HEK293 (cell line): ENCODE data around the gene IGDCC3.

Experiments used
- CTCF ChIA-PET: fragments of 350-600 bp; formaldehyde crosslinking; extraction: SDS; loops from one replicate; lab custom pipeline; 2021; ENCODE audit warnings: antibody characterized with exemption; lab: Yijun Ruan, JAX
- POLR2A ChIA-PET: fragments of 300-600 bp; formaldehyde crosslinking; extraction: SDS; loops from one replicate; lab custom pipeline; 2020; ENCODE audit warnings: antibody characterized with exemption, inconsistent platforms; lab: Yijun Ruan, JAX
- H3K27ac ChIP-seq: fragments of 200-500 bp; sonication (Bioruptor generic); 2 replicates; pipeline ENCODE4 v1.5.1; 2014; ENCODE audit warnings: low read depth, low read length, control low read depth, inconsistent platforms; ENCODE audit errors: extremely low read depth
- H3K36me3 ChIP-seq, 2 experiments: fragments of 200-500 bp in 1 of 2; sonication (Bioruptor generic) in 1 of 2; 1 replicate in 1 of 2; 2 replicates in 1 of 2; pipeline ENCODE4 v1.5.1; 2014 to 2017; ENCODE audit warnings: inconsistent platforms in 2 of 2, low read length in 2 of 2; ENCODE audit not compliant: control insufficient read depth in 2 of 2, insufficient read depth in 1 of 2
- H3K4me1 ChIP-seq: fragments of 200-500 bp; sonication (Bioruptor generic); 2 replicates; pipeline ENCODE4 v1.5.1; 2014; ENCODE audit warnings: mild to moderate bottlenecking, low read length, inconsistent platforms; ENCODE audit not compliant: control insufficient read depth, insufficient read depth
- H3K4me3 ChIP-seq: 2 replicates; pipeline ENCODE4 v1.5.1; 2011; ENCODE audit warnings: low read depth, mild to moderate bottlenecking, control low read depth, low read length, moderate library complexity
- H3K9me3 ChIP-seq: fragments of 200-500 bp; sonication (Bioruptor generic); 2 replicates; pipeline ENCODE4 v1.5.1; 2014; ENCODE audit warnings: low read depth, low read length, inconsistent platforms; ENCODE audit not compliant: control insufficient read depth, insufficient read depth
- GLI4 ChIP-seq: fragments of 450-650 bp; formaldehyde crosslinking; IDR thresholded peaks from 2 replicates; pipeline ENCODE4 v1.5.1; 2016; ENCODE audit warnings: missing biosample characterization, missing genetic modification characterization
- IKZF3 ChIP-seq: fragments of 450-650 bp; IDR thresholded peaks from 2 replicates; pipeline ENCODE4 v1.5.0; 2018; ENCODE audit warnings: missing biosample characterization, mild to moderate bottlenecking, missing genetic modification characterization, moderate library complexity
- INSM2 ChIP-seq: fragments of 450-650 bp; formaldehyde crosslinking; IDR thresholded peaks from 2 replicates; pipeline ENCODE4 v1.5.1; 2016; ENCODE audit warnings: missing biosample characterization, missing genetic modification characterization
- KLF8 ChIP-seq: fragments of 450-650 bp; formaldehyde crosslinking; IDR thresholded peaks from 2 replicates; pipeline ENCODE4 v1.5.1; 2016; ENCODE audit warnings: missing biosample characterization, missing genetic modification characterization
- MYNN ChIP-seq: fragments of 450-650 bp; formaldehyde crosslinking; IDR thresholded peaks from 2 replicates; pipeline ENCODE4 v1.5.1; 2016; ENCODE audit warnings: missing biosample characterization, missing genetic modification characterization, borderline replicate concordance
- MZF1 ChIP-seq: fragments of 450-650 bp; formaldehyde crosslinking; IDR thresholded peaks from 2 replicates; pipeline ENCODE4 v1.5.1; 2017; ENCODE audit warnings: missing biosample characterization, missing genetic modification characterization, borderline replicate concordance
- REPIN1 ChIP-seq: fragments of 450-650 bp; formaldehyde crosslinking; IDR thresholded peaks from 2 replicates; pipeline ENCODE4 v1.5.1; 2017; ENCODE audit warnings: missing biosample characterization, missing genetic modification characterization, low read depth
- SETDB1 ChIP-seq: IDR thresholded peaks from one replicate; pipeline ENCODE4 v1.6.1; 2017; ENCODE audit warnings: mild to moderate bottlenecking, low read length, moderate library complexity, mixed read lengths; ENCODE audit not compliant: insufficient read length
- ZEB2 ChIP-seq: fragments of 450-650 bp; formaldehyde crosslinking; IDR thresholded peaks from 2 replicates; pipeline ENCODE4 v1.5.1; 2016; ENCODE audit warnings: missing biosample characterization, missing genetic modification characterization
- ZNF121 ChIP-seq: fragments of 450-650 bp; formaldehyde crosslinking; IDR thresholded peaks from 2 replicates; pipeline ENCODE4 v1.5.1; 2016; ENCODE audit warnings: missing biosample characterization, missing genetic modification characterization
- ZNF133 ChIP-seq: fragments of 450-650 bp; formaldehyde crosslinking; IDR thresholded peaks from 2 replicates; pipeline ENCODE4 v1.5.1; 2016; ENCODE audit warnings: missing biosample characterization, missing genetic modification characterization
- ZNF146 ChIP-seq: fragments of 450-650 bp; formaldehyde crosslinking; IDR thresholded peaks from 2 replicates; pipeline ENCODE4 v1.5.1; 2016; ENCODE audit warnings: missing biosample characterization, missing genetic modification characterization
- ZNF175 ChIP-seq: fragments of 450-650 bp; formaldehyde crosslinking; IDR thresholded peaks from 2 replicates; pipeline ENCODE4 v1.5.1; 2016; ENCODE audit warnings: missing biosample characterization, missing genetic modification characterization
- ZNF184 ChIP-seq: fragments of 450-650 bp; IDR thresholded peaks from 2 replicates; pipeline ENCODE4 v1.5.1; 2018; ENCODE audit warnings: missing biosample characterization, mild to moderate bottlenecking, missing genetic modification characterization
- ZNF2 ChIP-seq: fragments of 450-650 bp; formaldehyde crosslinking; IDR thresholded peaks from 2 replicates; pipeline ENCODE4 v1.5.1; 2016; ENCODE audit warnings: missing biosample characterization, missing genetic modification characterization
- ZNF23 ChIP-seq: fragments of 450-650 bp; formaldehyde crosslinking; IDR thresholded peaks from 2 replicates; pipeline ENCODE4 v1.5.1; 2016; ENCODE audit warnings: missing biosample characterization, missing genetic modification characterization, borderline replicate concordance
- ZNF239 ChIP-seq: fragments of 450-650 bp; formaldehyde crosslinking; IDR thresholded peaks from 2 replicates; pipeline ENCODE4 v1.5.1; 2016; ENCODE audit warnings: missing biosample characterization, missing genetic modification characterization
- ZNF302 ChIP-seq: fragments of 450-650 bp; formaldehyde crosslinking; IDR thresholded peaks from 2 replicates; pipeline ENCODE4 v1.5.1; 2016; ENCODE audit warnings: missing biosample characterization, missing genetic modification characterization, low read depth
- ZNF324 ChIP-seq: fragments of 450-650 bp; formaldehyde crosslinking; IDR thresholded peaks from 2 replicates; pipeline ENCODE4 v1.5.1; 2016; ENCODE audit warnings: missing biosample characterization, missing genetic modification characterization
- ZNF335 ChIP-seq: fragments of 450-650 bp; formaldehyde crosslinking; conservative IDR thresholded peaks from 2 replicates; pipeline ENCODE4 v1.5.1; 2016; ENCODE audit warnings: missing biosample characterization, missing genetic modification characterization
- ZNF501 ChIP-seq: fragments of 450-650 bp; formaldehyde crosslinking; IDR thresholded peaks from 2 replicates; pipeline ENCODE4 v1.5.1; 2016; ENCODE audit warnings: missing biosample characterization, missing genetic modification characterization
- ZNF548 ChIP-seq: fragments of 450-650 bp; formaldehyde crosslinking; IDR thresholded peaks from 2 replicates; pipeline ENCODE4 v1.5.1; 2016; ENCODE audit warnings: missing biosample characterization, missing genetic modification characterization
- ZNF558 ChIP-seq: fragments of 450-650 bp; formaldehyde crosslinking; IDR thresholded peaks from 2 replicates; pipeline ENCODE4 v1.5.1; 2016; ENCODE audit warnings: missing biosample characterization, missing genetic modification characterization
- ZNF571 ChIP-seq: fragments of 450-650 bp; formaldehyde crosslinking; IDR thresholded peaks from 2 replicates; pipeline ENCODE4 v1.5.0; 2017; ENCODE audit warnings: missing biosample characterization, missing genetic modification characterization
- ZNF580 ChIP-seq: fragments of 450-650 bp; formaldehyde crosslinking; IDR thresholded peaks from 2 replicates; pipeline ENCODE4 v1.5.1; 2016; ENCODE audit warnings: missing biosample characterization, missing genetic modification characterization
- ZNF585B ChIP-seq: fragments of 450-650 bp; formaldehyde crosslinking; IDR thresholded peaks from 2 replicates; pipeline ENCODE4 v1.5.1; 2016; ENCODE audit warnings: missing biosample characterization, missing genetic modification characterization
- ZNF621 ChIP-seq: fragments of 450-650 bp; formaldehyde crosslinking; IDR thresholded peaks from 2 replicates; pipeline ENCODE4 v1.5.1; 2017; ENCODE audit warnings: missing biosample characterization, missing genetic modification characterization
- ZNF624 ChIP-seq: fragments of 450-650 bp; formaldehyde crosslinking; IDR thresholded peaks from 2 replicates; pipeline ENCODE4 v1.5.1; 2017; ENCODE audit warnings: missing biosample characterization, missing genetic modification characterization
- ZNF626 ChIP-seq: fragments of 450-650 bp; sonication (Bioruptor Pico); formaldehyde crosslinking; IDR thresholded peaks from 2 replicates; pipeline ENCODE4 v1.5.1; 2018; ENCODE audit warnings: missing biosample characterization, missing genetic modification characterization, inconsistent platforms
- ZNF645 ChIP-seq: fragments of 450-650 bp; formaldehyde crosslinking; IDR thresholded peaks from 2 replicates; pipeline ENCODE4; 2016; ENCODE audit warnings: missing biosample characterization, missing genetic modification characterization
- ZNF654 ChIP-seq: fragments of 450-650 bp; formaldehyde crosslinking; IDR thresholded peaks from 2 replicates; pipeline ENCODE4 v1.5.1; 2016; ENCODE audit warnings: low read depth, missing biosample characterization, missing genetic modification characterization
- ZNF843 ChIP-seq: fragments of 450-650 bp; formaldehyde crosslinking; IDR thresholded peaks from 2 replicates; pipeline ENCODE4 v1.5.1; 2016; ENCODE audit warnings: missing biosample characterization, missing genetic modification characterization
- TF ChIP-seq, protein P1 (sequence below): fragments of 450-650 bp; IDR thresholded peaks from 2 replicates; pipeline ENCODE4 v1.5.1; 2018; ENCODE audit warnings: missing biosample characterization, missing genetic modification characterization
- TF ChIP-seq, protein P2 (sequence below): sonication (generic); formaldehyde crosslinking; IDR thresholded peaks from 2 replicates; pipeline ENCODE4 v1.8.1; 2022; ENCODE audit warnings: mild to moderate bottlenecking, moderate library complexity, missing genetic modification reagents

IGDCC3 gene

GRCh38 chr15:65318870-65319356 lies 58.9 kb downstream of the IGDCC3 start (continued):
- TF ChIP-seq ZNF324 (tag by site-specific recombination) (peak; percentile 83), ZNF580 (tag by site-specific recombination) (no peak; the same call in 1 of the 2 replicates), ZNF548 (tag by site-specific recombination) (no peak), IKZF3 (tag by site-specific recombination) (peak; percentile 81), SETDB1 (no peak), INSM2 (tag by site-specific recombination) (no peak), ZNF558 (tag by site-specific recombination) (no peak), ZNF184 (tag by site-specific recombination) (no peak), ZNF626 (tag by site-specific recombination) (no peak), ZNF121 (tag by site-specific recombination) (no peak), ZNF843 (tag by site-specific recombination) (0 out of 2 replicates have a peak, but pooled peaks have one; percentile 47), MYNN (tag by site-specific recombination) (no peak), ZNF501 (tag by site-specific recombination) (no peak), ZNF585B (tag by site-specific recombination) (no peak), ZNF654 (tag by site-specific recombination) (peak; percentile 99), GLI4 (peak; percentile 60; the same call in 1 of the 2 replicates), MZF1 (no peak), KLF8 (peak; percentile 39; the same call in 1 of the 2 replicates), ZNF335 (tag by site-specific recombination) (peak; percentile 34; the same call in 1 of the 2 replicates), ZNF146 (tag by site-specific recombination) (no peak), ZNF621 (tag by site-specific recombination) (no peak), ZNF133 (tag by site-specific recombination) (no peak), ZNF239 (tag by site-specific recombination) (no peak), ZEB2 (tag by site-specific recombination) (0 out of 2 replicates have a peak, but pooled peaks have one; percentile 57)
- TF ChIP-seq, protein P1, sequence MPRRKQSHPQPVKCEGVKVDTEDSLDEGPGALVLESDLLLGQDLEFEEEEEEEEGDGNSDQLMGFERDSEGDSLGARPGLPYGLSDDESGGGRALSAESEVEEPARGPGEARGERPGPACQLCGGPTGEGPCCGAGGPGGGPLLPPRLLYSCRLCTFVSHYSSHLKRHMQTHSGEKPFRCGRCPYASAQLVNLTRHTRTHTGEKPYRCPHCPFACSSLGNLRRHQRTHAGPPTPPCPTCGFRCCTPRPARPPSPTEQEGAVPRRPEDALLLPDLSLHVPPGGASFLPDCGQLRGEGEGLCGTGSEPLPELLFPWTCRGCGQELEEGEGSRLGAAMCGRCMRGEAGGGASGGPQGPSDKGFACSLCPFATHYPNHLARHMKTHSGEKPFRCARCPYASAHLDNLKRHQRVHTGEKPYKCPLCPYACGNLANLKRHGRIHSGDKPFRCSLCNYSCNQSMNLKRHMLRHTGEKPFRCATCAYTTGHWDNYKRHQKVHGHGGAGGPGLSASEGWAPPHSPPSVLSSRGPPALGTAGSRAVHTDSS (tag by site-specific recombination): peak; percentile 96

GRCh38 chr15:65312400-65312916 lies 65.3 kb downstream of the IGDCC3 start:
- Histone ChIP-seq H3K9me3 (no peaks in the 10 kb centered on the region), H3K36me3 (no peaks in the 10 kb centered on the region), H3K27ac (no peak overlapping the region), H3K4me1 (no peaks in the 10 kb centered on the region), H3K4me3 (no peak overlapping the region)
- ChIA-PET CTCF (interaction anchor here (11.3 to 16.1 kb wide), 2 partner anchors 72 to 88 kb away, joined by 120 to 454 read pairs; partner anchors contain the start of gene IGDCC3), POLR2A (interaction anchor here (2.5 kb wide), 1 partner anchor 8 kb away, joined by 8 read pairs; the partner anchor contains the start of gene RNU5B-1)
- TF ChIP-seq ZNF175 (tag by site-specific recombination): no peak
- TF ChIP-seq, protein P2, sequence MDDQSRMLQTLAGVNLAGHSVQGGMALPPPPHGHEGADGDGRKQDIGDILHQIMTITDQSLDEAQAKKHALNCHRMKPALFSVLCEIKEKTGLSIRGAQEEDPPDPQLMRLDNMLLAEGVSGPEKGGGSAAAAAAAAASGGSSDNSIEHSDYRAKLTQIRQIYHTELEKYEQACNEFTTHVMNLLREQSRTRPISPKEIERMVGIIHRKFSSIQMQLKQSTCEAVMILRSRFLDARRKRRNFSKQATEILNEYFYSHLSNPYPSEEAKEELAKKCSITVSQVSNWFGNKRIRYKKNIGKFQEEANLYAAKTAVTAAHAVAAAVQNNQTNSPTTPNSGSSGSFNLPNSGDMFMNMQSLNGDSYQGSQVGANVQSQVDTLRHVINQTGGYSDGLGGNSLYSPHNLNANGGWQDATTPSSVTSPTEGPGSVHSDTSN: no peak
- no peak for TF ChIP-seq REPIN1 (tag by site-specific recombination)
- TF ChIP-seq ZNF2: no peak
- no peak for TF ChIP-seq ZNF624
- TF ChIP-seq ZNF23 (tag by site-specific recombination): no peak
- no peak for TF ChIP-seq ZNF302
- no peak for TF ChIP-seq ZNF645 (tag by site-specific recombination)
- TF ChIP-seq ZNF571 (tag by site-specific recombination): no peak
- no peak for TF ChIP-seq ZNF548 (tag by site-specific recombination)
